ENCODE measurements around the gene BTBD10.

- no peak for TF ChIP-seq CTCF (IDR thresholded peaks at IDR 0.05)
- no peak for TF ChIP-seq POLR2A (IDR thresholded peaks at IDR 0.05)
These were observed 86.2 kb downstream of the BTBD10 start for GRCh38 chr11:13376838-13377237.

Measured in adrenal gland (tissue), 5 donors.